AG04450 (cell line): ENCODE results near the gene C8G. TPM values are rescaled to one million over a fixed set of nuclear protein-coding genes. Genes with fewer than 3 reads are reported as not detected.

ENCODE experiments used
- CTCF ChIA-PET: fragments of 300-600, 350-600 bp; formaldehyde crosslinking; extraction: SDS; loops from one replicate; lab custom pipeline; 2022; ENCODE audit warnings: antibody characterized with exemption, inconsistent platforms; lab: Charles Lee
- POLR2A ChIA-PET: fragments of 350-600 bp; formaldehyde crosslinking; extraction: SDS; loops from one replicate; lab custom pipeline; 2021; ENCODE audit warnings: antibody characterized with exemption, inconsistent platforms; lab: Yijun Ruan, JAX
- DNase-seq: peaks from one replicate; pipeline ENCODE4 v3.0.0-alpha.2; 2011; ENCODE audit warnings: low read depth, low spot score
- H3K27ac ChIP-seq: one replicate; pipeline ENCODE4 v1.5.1; 2012; ENCODE audit warnings: low read depth, low read length, control low read depth
- H3K27me3 ChIP-seq: one replicate; pipeline ENCODE4 v1.6.0; 2012; ENCODE audit warnings: low read length; ENCODE audit not compliant: control insufficient read depth, insufficient read depth
- H3K4me3 ChIP-seq: 2 replicates; pipeline ENCODE4 v1.5.1; 2011; ENCODE audit warnings: mild to moderate bottlenecking, low read depth, low read length, control low read depth
- H3K9me3 ChIP-seq: 2 replicates; pipeline ENCODE4 v1.5.1; 2012; ENCODE audit warnings: low read length; ENCODE audit not compliant: control insufficient read depth, insufficient read depth
- CTCF ChIP-seq: IDR thresholded peaks from 2 replicates; pipeline ENCODE4 v1.5.1; 2011; ENCODE audit warnings: low read depth, low read length, control low read depth, inconsistent platforms
- polyA plus RNA-seq: library from polyadenylated mRNA; depleted of rRNA; stranded (reverse); fragments of >200 nt; gene quantifications from 2 replicates; pipeline ENCODE4 v1.2.3, GENCODE V29; 2011

The C8G gene
- polyA plus RNA-seq, 1 experiment: 0.41 TPM

DNA sequence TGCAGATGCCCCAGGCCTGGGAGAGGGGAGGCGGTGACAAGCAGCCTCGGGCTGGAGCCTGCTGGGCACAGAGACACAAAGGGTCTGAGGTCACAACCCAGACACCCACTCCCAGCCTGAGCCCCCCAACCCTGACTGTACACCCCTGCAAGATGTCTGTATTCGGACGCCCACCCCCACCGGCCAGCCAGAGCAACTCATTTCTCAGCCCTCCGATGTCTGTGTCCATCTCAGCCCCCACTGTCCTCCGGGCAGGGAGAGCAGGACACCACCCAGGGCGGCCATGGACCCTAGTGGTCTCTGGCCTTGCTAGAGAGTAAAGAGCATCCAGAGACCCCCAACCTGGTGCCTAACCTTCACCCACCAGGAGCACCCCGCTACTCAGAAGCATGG lies 10.9 kb downstream of the C8G start:
- no peak overlapping the region for H3K4me3 ChIP-seq
- ChIA-PET POLR2A (no interaction called here), CTCF (no interaction called here)
- no peak for TF ChIP-seq CTCF
- no peaks in the 10 kb centered on the region; the same call in 1 of the 2 replicates for H3K9me3 ChIP-seq
- no peak for DNase-seq
- H3K27ac ChIP-seq: no peak overlapping the region
- peaks cover 14% of the 10 kb centered on the region for H3K27me3 ChIP-seq

GRCh38 chr9:136956604-136957003 lies 11.6 kb downstream of the C8G start:
- ChIA-PET CTCF (no interaction called here), POLR2A (no interaction called here)
- no peak for TF ChIP-seq CTCF
- Histone ChIP-seq H3K4me3 (no peak overlapping the region), H3K9me3 (no peaks in the 10 kb centered on the region; the same call in 1 of the 2 replicates), H3K27ac (no peak overlapping the region), H3K27me3 (peaks cover 16% of the 10 kb centered on the region)
- DNase-seq: no peak

- H3K4me3 ChIP-seq: no peak overlapping the region
- H3K9me3 ChIP-seq: no peaks in the 10 kb centered on the region; the same call in 1 of the 2 replicates
- H3K27me3 ChIP-seq: peaks cover 19% of the 10 kb centered on the region
- H3K27ac ChIP-seq: no peak overlapping the region
- DNase-seq: no peak
- ChIA-PET CTCF (no interaction called here), POLR2A (no interaction called here)
- no peak for TF ChIP-seq CTCF
These were observed 12.4 kb downstream of the C8G start for GRCh38 chr9:136957461-136957860.

DNA sequence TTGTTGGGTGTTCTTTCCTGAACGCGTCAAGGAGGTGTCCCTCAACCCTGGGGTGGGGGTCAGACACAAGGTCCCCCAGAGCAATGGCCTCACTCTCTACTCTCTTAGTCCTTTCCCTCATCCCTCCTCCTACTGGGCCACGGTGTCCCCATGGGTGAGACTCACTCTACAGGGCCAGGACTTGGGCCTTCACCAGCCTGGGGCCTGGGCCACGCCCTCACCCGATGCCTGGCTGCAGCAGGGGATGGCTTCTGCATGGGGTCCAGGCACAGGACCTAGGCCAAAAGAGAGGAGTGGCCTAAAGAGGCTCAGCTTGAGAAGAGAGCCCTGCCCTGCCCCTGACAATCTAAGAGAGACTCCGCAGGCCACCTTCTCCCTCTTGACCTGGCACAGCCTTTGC lies 12.9 kb downstream of the C8G start:
- no peak for TF ChIP-seq CTCF
- ChIA-PET POLR2A (interaction anchor here (0.6 kb wide), 1 partner anchor 114 kb away, joined by 3 read pairs; no protein-coding TSS in a partner anchor), CTCF (no interaction called here)
- DNase-seq: no peak
- H3K4me3 ChIP-seq: no peak overlapping the region
- peaks cover 19% of the 10 kb centered on the region for H3K27me3 ChIP-seq
- H3K9me3 ChIP-seq: no peaks in the 10 kb centered on the region; the same call in 1 of the 2 replicates
- no peak overlapping the region for H3K27ac ChIP-seq

DNA sequence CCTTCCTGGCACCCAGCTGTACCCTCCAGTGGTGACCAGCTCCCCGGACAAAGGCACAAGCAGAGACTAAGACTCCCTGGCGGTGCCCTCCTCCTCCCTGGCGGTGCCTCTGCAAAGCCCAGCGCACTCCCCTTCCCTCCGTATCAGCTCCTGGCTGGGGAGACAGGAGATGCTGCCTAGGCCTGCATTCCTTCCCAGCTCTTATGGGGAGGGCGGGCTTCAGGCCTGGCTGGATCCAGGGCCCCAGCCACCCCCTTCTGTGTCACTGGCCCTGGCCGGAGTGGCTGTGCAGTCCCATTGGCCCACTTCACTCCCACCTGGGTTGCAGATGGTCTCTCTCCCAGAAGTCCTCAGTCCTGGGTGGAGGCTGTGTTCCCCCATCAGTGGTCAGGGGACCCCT lies 13.4 kb downstream of the C8G start:
- ChIA-PET CTCF (no interaction called here), POLR2A (interaction anchor here (0.6 kb wide), 1 partner anchor 115 kb away, joined by 3 read pairs; no protein-coding TSS in a partner anchor)
- DNase-seq: no peak
- TF ChIP-seq CTCF: no peak
- Histone ChIP-seq H3K27ac (no peak overlapping the region), H3K9me3 (no peaks in the 10 kb centered on the region; the same call in 1 of the 2 replicates), H3K4me3 (no peak overlapping the region), H3K27me3 (peaks cover 20% of the 10 kb centered on the region)
